ENCODE data around the gene EXOC7. TPM values are rescaled to one million over a fixed set of nuclear protein-coding genes. Genes with fewer than 3 reads are reported as not detected.

EXOC7 gene
- polyA plus RNA-seq, 3 donors: 30.7 to 86.5 (median 42.4) TPM

GRCh38 chr17:76137351-76138233, 34.0 kb upstream of the EXOC7 start:
- H3K79me2 ChIP-seq (ENCODE audit: insufficient read depth, low read length): no peaks in the 10 kb centered on the region
- Mint-ChIP-seq H3K9me3 (peaks cover 0 to 8% (median 3%) of the 10 kb centered on the region in 7 donors), H3K27ac (no peak overlapping the region), H3K36me3 (peaks cover 0 to 9% of the 10 kb centered on the region in 2 donors), H3K27me3 (ENCODE audit: low read depth in 3 of 3) (peaks cover 23 to 53% (median 43%) of the 10 kb centered on the region in 3 donors), H3K4me3 (no peak overlapping the region), H3K4me1 (peaks cover 25% of the 10 kb centered on the region)
- peaks cover 15 to 44% of the 10 kb centered on the region in 2 donors for H3K27me3 ChIP-seq (ENCODE audit: control insufficient read depth in 2 of 2, insufficient read depth in 2 of 2, low read length in 2 of 2)
- no peak overlapping the region for H2AFZ ChIP-seq (ENCODE audit: insufficient read depth, low read depth, low read length, poor library complexity, severe bottlenecking)
- no peak for TF ChIP-seq CTCF (IDR thresholded peaks at IDR 0.05)
- H3K27ac ChIP-seq (ENCODE audit: low read depth in 1 of 2, low read length in 2 of 2): no peak overlapping the region
- H3K4me3 ChIP-seq (replicated peaks in 1 of 3; ENCODE audit: low read depth in 2 of 3, low read length in 3 of 3): no peak overlapping the region
- no peaks in the 10 kb centered on the region for H4K20me1 ChIP-seq (ENCODE audit: insufficient read depth, low read length)
- 85% methylated on average over 43 of the region's 54 CpGs for WGBS (ENCODE audit: insufficient coverage)
- peaks cover 19 to 24% of the 10 kb centered on the region in 2 donors for H3K4me1 ChIP-seq (ENCODE audit: control insufficient read depth in 1 of 2, insufficient read depth in 2 of 2, low read length in 2 of 2)
- H3K4me2 ChIP-seq (replicated peaks; ENCODE audit: extremely low read depth, low read length, poor library complexity, severe bottlenecking): no peak overlapping the region
- no peaks in the 10 kb centered on the region for H3K36me3 ChIP-seq (replicated peaks in 1 of 2; ENCODE audit: control insufficient read depth in 1 of 2, insufficient read depth in 2 of 2, low read length in 2 of 2)
- intact Hi-C loops (cut with micrococcal nuclease): no loop called here
- H3K9me3 ChIP-seq (replicated peaks in 1 of 2; ENCODE audit: control insufficient read depth in 1 of 2, insufficient read depth in 1 of 2, low read length in 2 of 2): peaks cover 0 to 7% of the 10 kb centered on the region in 2 donors
- DNase-seq: no peak
- no peak overlapping the region for H3K9ac ChIP-seq (ENCODE audit: insufficient read depth, low read length, poor library complexity, severe bottlenecking)

GRCh38 chr17:76137001-76137350, 33.4 kb upstream of the EXOC7 start:
- Mint-ChIP-seq H3K9me3 (peaks cover 0 to 8% (median 3%) of the 10 kb centered on the region in 7 donors), H3K27me3 (ENCODE audit: low read depth in 3 of 3) (peaks cover 21 to 48% (median 37%) of the 10 kb centered on the region in 3 donors), H3K4me3 (no peak overlapping the region), H3K27ac (no peak overlapping the region), H3K4me1 (peaks cover 20% of the 10 kb centered on the region), H3K36me3 (peaks cover 0 to 4% of the 10 kb centered on the region in 2 donors)
- no peaks in the 10 kb centered on the region for H3K79me2 ChIP-seq (ENCODE audit: insufficient read depth, low read length)
- H3K4me2 ChIP-seq (replicated peaks; ENCODE audit: extremely low read depth, low read length, poor library complexity, severe bottlenecking): no peak overlapping the region
- H3K36me3 ChIP-seq (replicated peaks in 1 of 2; ENCODE audit: control insufficient read depth in 1 of 2, insufficient read depth in 2 of 2, low read length in 2 of 2): no peaks in the 10 kb centered on the region
- no peak overlapping the region for H2AFZ ChIP-seq (ENCODE audit: insufficient read depth, low read depth, low read length, poor library complexity, severe bottlenecking)
- WGBS (ENCODE audit: insufficient coverage): 93% methylated on average over 7 of the region's 7 CpGs
- no peak overlapping the region for H3K4me3 ChIP-seq (replicated peaks in 1 of 3; ENCODE audit: low read depth in 2 of 3, low read length in 3 of 3)
- intact Hi-C loops (cut with micrococcal nuclease): no loop called here
- DNase-seq: no peak
- H3K27ac ChIP-seq (ENCODE audit: low read depth in 1 of 2, low read length in 2 of 2): no peak overlapping the region
- peaks cover 0 to 7% of the 10 kb centered on the region in 2 donors for H3K9me3 ChIP-seq (replicated peaks in 1 of 2; ENCODE audit: control insufficient read depth in 1 of 2, insufficient read depth in 1 of 2, low read length in 2 of 2)
- peaks cover 15 to 41% of the 10 kb centered on the region in 2 donors for H3K27me3 ChIP-seq (ENCODE audit: control insufficient read depth in 2 of 2, insufficient read depth in 2 of 2, low read length in 2 of 2)
- TF ChIP-seq CTCF (IDR thresholded peaks at IDR 0.05): no peak
- no peak overlapping the region for H3K9ac ChIP-seq (ENCODE audit: insufficient read depth, low read length, poor library complexity, severe bottlenecking)
- no peaks in the 10 kb centered on the region for H4K20me1 ChIP-seq (ENCODE audit: insufficient read depth, low read length)
- peaks cover 19 to 23% of the 10 kb centered on the region in 2 donors for H3K4me1 ChIP-seq (ENCODE audit: control insufficient read depth in 1 of 2, insufficient read depth in 2 of 2, low read length in 2 of 2)
